K562 (cell line): Measurements from ENCODE around the gene SLC17A9. TPM values are rescaled to one million over a fixed set of nuclear protein-coding genes. Genes with fewer than 3 reads are reported as not detected.

Experiments
- ATAC-seq: fragments of 200-7000 bp; cut with Tn5 transposase; 3 replicates; pipeline ENCODE4 v1.9.1; 2020; ENCODE audit warnings: moderate library complexity
- BruUV-seq: library from RNA; stranded (reverse); fragments of 400-500 nt; replicated peaks from 2 replicates; lab custom pipeline; 2021; lab: Mats Ljungman, UMichigan
- CTCF ChIA-PET: fragments of 300-600 bp; formaldehyde crosslinking; extraction: SDS; loops from one replicate; lab custom pipeline; 2021; ENCODE audit warnings: low intra/inter-chr PET ratio; lab: Yijun Ruan, JAX
- POLR2A ChIA-PET: fragments of 300-600, 350-650 bp; sonication (Branson Sonifier 250); formaldehyde crosslinking; extraction: SDS; loops from one replicate; lab custom pipeline; 2021; ENCODE audit warnings: antibody characterized with exemption, inconsistent platforms; lab: Yijun Ruan, JAX
- DNase-seq, 4 experiments: peaks; one replicate each; pipeline versions ENCODE4 v3.0.0 to v3.0.0-alpha.2; 2011 to 2018; ENCODE audit warnings: low spot score in 3 of 4, mixed read lengths in 3 of 4; ENCODE audit errors: extremely low read depth in 1 of 4
- FAIRE-seq: peaks from 2 replicates; lab custom pipeline; 2011; peaks lifted over from hg19 to GRCh38; lab: Jason Lieb, UNC
- H2AFZ ChIP-seq: 2 replicates; pipeline ENCODE4 v1.6.0; 2011; ENCODE audit warnings: low read depth, low read length, control low read depth, inconsistent platforms
- H3K27ac ChIP-seq: fragments of 200-600 bp; 3 replicates; pipeline ENCODE4 v1.8.0; 2011; ENCODE audit warnings: low read depth, mild to moderate bottlenecking, control low read depth, inconsistent platforms, low read length, moderate library complexity, mixed read lengths; ENCODE audit errors: extremely low read depth
- H3K27me3 ChIP-seq, 2 experiments: fragments of 300-600 bp in 1 of 2; 2 replicates in 1 of 2; 3 replicates in 1 of 2; pipeline versions ENCODE4 v1.6.0 to v1.8.0; 2011; ENCODE audit warnings: inconsistent platforms in 2 of 2, low read length in 2 of 2, mild to moderate bottlenecking in 1 of 2, mixed read lengths in 1 of 2, moderate library complexity in 1 of 2; ENCODE audit not compliant: control insufficient read depth in 2 of 2, insufficient read depth in 2 of 2
- H3K36me3 ChIP-seq: fragments of 300-600 bp; 3 replicates; pipeline ENCODE4 v1.8.0; 2011; ENCODE audit warnings: mild to moderate bottlenecking, low read length, inconsistent platforms; ENCODE audit not compliant: control insufficient read depth, insufficient read depth
- H3K4me1 ChIP-seq, 2 experiments: fragments of 200-600 bp in 1 of 2; replicated peaks in 1 of 2; 2 replicates in 1 of 2; 3 replicates in 1 of 2; pipeline versions ENCODE4 v1.5.1 to v1.8.0; 2011; ENCODE audit warnings: inconsistent platforms in 2 of 2, low read length in 2 of 2, mild to moderate bottlenecking in 1 of 2, mixed read lengths in 1 of 2, moderate library complexity in 1 of 2; ENCODE audit not compliant: control insufficient read depth in 2 of 2, insufficient read depth in 2 of 2
- H3K4me2 ChIP-seq: 2 replicates; pipeline ENCODE4 v1.6.1; 2011; ENCODE audit warnings: low read length, control low read depth, inconsistent platforms, mixed read lengths; ENCODE audit not compliant: insufficient read depth
- H3K4me3 ChIP-seq: fragments of 200-600 bp; sonication (generic), shearing (Covaris generic); 2 replicates; pipeline ENCODE4 v1.5.1; 2016; ENCODE audit warnings: control low read depth, inconsistent platforms
- H3K79me2 ChIP-seq: fragments of 200-600 bp; 3 replicates; pipeline ENCODE4 v1.8.0; 2011; ENCODE audit warnings: low read length, inconsistent platforms; ENCODE audit not compliant: control insufficient read depth, insufficient read depth
- H3K9ac ChIP-seq, 2 experiments: 2 replicates each; pipeline versions ENCODE4 v1.6.0 to v1.6.1; 2011; ENCODE audit warnings: low read depth in 2 of 2, low read length in 2 of 2, control low read depth in 1 of 2, inconsistent platforms in 1 of 2, mild to moderate bottlenecking in 1 of 2, mixed read lengths in 1 of 2; ENCODE audit not compliant: insufficient read depth in 1 of 2
- H3K9me1 ChIP-seq: one replicate; pipeline ENCODE4 v1.6.0; 2011; ENCODE audit warnings: inconsistent platforms, mild to moderate bottlenecking, low read length, moderate library complexity; ENCODE audit not compliant: control insufficient read depth, insufficient read depth
- H3K9me3 ChIP-seq: replicated peaks from 2 replicates; pipeline ENCODE4 v1.5.1; 2011; ENCODE audit warnings: low read depth, low read length, inconsistent platforms; ENCODE audit not compliant: control insufficient read depth, insufficient read depth
- H4K20me1 ChIP-seq: replicated peaks from 2 replicates; pipeline ENCODE4 v1.6.1; 2011; ENCODE audit warnings: low read length, inconsistent platforms, mixed read lengths; ENCODE audit not compliant: control insufficient read depth, insufficient read depth
- BMI1 ChIP-seq: fragments of 150-350 bp; IDR thresholded peaks from 2 replicates; pipeline ENCODE4 v1.6.1; 2014; ENCODE audit warnings: low read length
- GATA2 ChIP-seq: sonication (generic); formaldehyde crosslinking; IDR thresholded peaks from 2 replicates; pipeline ENCODE4 v1.4.0; 2020; ENCODE audit warnings: mild to moderate bottlenecking, missing genetic modification reagents
- KDM4B ChIP-seq, 2 experiments: fragments of 450-650 bp in 1 of 2; sonication (generic) in 1 of 2; IDR thresholded peaks; 2 replicates each; pipeline ENCODE4 v1.6.1; 2016 to 2017; ENCODE audit warnings: borderline replicate concordance in 2 of 2, antibody characterized with exemption in 1 of 2, low read depth in 1 of 2, mild to moderate bottlenecking in 1 of 2
- RBM22 ChIP-seq: fragments of 200-400 bp; formaldehyde crosslinking; IDR thresholded peaks from 2 replicates; pipeline ENCODE4 v1.6.1; 2018; ENCODE audit warnings: low read length, low read depth; ENCODE audit not compliant: poor library complexity, severe bottlenecking
- RNF2 ChIP-seq: sonication (generic); IDR thresholded peaks from 2 replicates; pipeline ENCODE4 v1.6.1; 2016
- ZMIZ1 ChIP-seq, 2 experiments: fragments of 150-350 bp in 1 of 2; IDR thresholded peaks; 2 replicates each; pipeline ENCODE4 v1.6.1; 2012 to 2016; ENCODE audit warnings: low read depth in 2 of 2, low read length in 2 of 2, mild to moderate bottlenecking in 1 of 2, moderate library complexity in 1 of 2
- ZNF217 ChIP-seq: sonication (generic); formaldehyde crosslinking; IDR thresholded peaks from 2 replicates; pipeline ENCODE4 v1.8.0; 2022; ENCODE audit warnings: mild to moderate bottlenecking, missing genetic modification reagents
- ZNF280A ChIP-seq: fragments of 450-650 bp; IDR thresholded peaks from 2 replicates; pipeline ENCODE4 v1.6.1; 2018; ENCODE audit warnings: mild to moderate bottlenecking, low read depth; ENCODE audit not compliant: partially characterized antibody
- ZNF347 ChIP-seq: fragments of 450-650 bp; formaldehyde crosslinking; IDR thresholded peaks from 2 replicates; pipeline ENCODE4 v1.4.0; 2020; ENCODE audit warnings: low read depth, mild to moderate bottlenecking, moderate library complexity
- ZNF41 ChIP-seq: fragments of 250-450 bp; sonication (Bioruptor Pico); conservative IDR thresholded peaks from 2 replicates; pipeline ENCODE4 v1.4.0; 2020; ENCODE audit warnings: mild to moderate bottlenecking
- ZNF668 ChIP-seq: fragments of 250-450 bp; sonication (Bioruptor Pico); IDR thresholded peaks from 2 replicates; pipeline ENCODE4 v1.8.0; 2022; ENCODE audit warnings: mild to moderate bottlenecking, inconsistent platforms
- WGBS: fragments of 100-300 bp; shearing (Covaris generic); methylation state at CpG from one replicate; pipeline ENCODE4 v1.1.6; 2016; ENCODE audit warnings: low coverage, mixed read lengths; ENCODE audit not compliant: insufficient coverage; ENCODE audit errors: missing lambda C conversion rate; 5-methylcytosine and 5-hydroxymethylcytosine counted together
- in situ Hi-C: fragments of 300-500 bp; cut with MboI; formaldehyde crosslinking; loops from 4 replicates; pipeline ENCODE4 v1.15.0; 2018; ENCODE audit warnings: inconsistent platforms, mixed read lengths
- intact Hi-C: fragments of 100-400 bp; cut with micrococcal nuclease; formaldehyde crosslinking; loops from 2 replicates; pipeline ENCODE4 v1.14.2; 2022
- polyA plus RNA-seq, 8 experiments: library from polyadenylated mRNA; depleted of rRNA in 4 of 8; stranded (reverse) in 5 of 8; unstranded in 3 of 8; fragments of >200 nt; fragmentation: Nextera tagmentation in 2 of 8; fragmentation: Illumina TruSeq in 1 of 8; extraction: Ambion mirVana in 2 of 8; extraction: Trizol in 1 of 8; gene quantifications; 2 replicates each; pipeline versions ENCODE4 v1.2.1 to v1.2.3, GENCODE V29; 2011 to 2014; ENCODE audit warnings: inconsistent platforms in 1 of 8, missing spikeins in 1 of 8
- total RNA-seq, 7 experiments: library from RNA; depleted of rRNA in 6 of 7; stranded (reverse); fragments of >200 nt in 6 of 7; fragmentation: Illumina TruSeq in 2 of 7; extraction: Trizol in 2 of 7; gene quantifications; 2 replicates each; pipeline versions ENCODE4 v1.2.1 to v1.2.3, GENCODE V29; 2011 to 2021; ENCODE audit warnings: low replicate concordance in 1 of 7

The SLC17A9 gene
- total and polyA plus RNA-seq, 9 of the 15 experiments (the other 6 are each of a cell fraction or from before 2014, with no cell fraction given): 0.04 to 0.31 TPM; not detected in 7

- no peak overlapping the region for H3K4me2 ChIP-seq
- H3K9ac ChIP-seq: no peak overlapping the region; a peak in 1 of 4 replicates
- H3K79me2 ChIP-seq: peaks cover 37% of the 10 kb centered on the region
- POLR2A ChIA-PET: no interaction called here
- in situ Hi-C loops: no loop called here
- DNase-seq: no peak
- TF ChIP-seq ZNF41 (CRISPR knock-in tag): no peak
- TF ChIP-seq KDM4B (IDR thresholded peaks at IDR 0.05; ENCODE audit: borderline replicate concordance in 2 of 2, low read depth in 1 of 2): no peak
- no peak for TF ChIP-seq ZNF217
- no peak for TF ChIP-seq GATA2 (CRISPR knock-in tag)
- TF ChIP-seq ZMIZ1 (IDR thresholded peaks at IDR 0.05; ENCODE audit: low read depth in 2 of 2, low read length in 2 of 2): no peak
- TF ChIP-seq ZNF347 (CRISPR knock-in tag): no peak
- TF ChIP-seq RNF2: no peak
- TF ChIP-seq BMI1: no peak
- no peak for TF ChIP-seq ZNF280A
- no peak for TF ChIP-seq ZNF668
- no peak for TF ChIP-seq RBM22
- WGBS: 92% methylated on average over 14 of the region's 14 CpGs
- H2AFZ ChIP-seq: no peak overlapping the region
- H3K9me1 ChIP-seq: no peaks in the 10 kb centered on the region
- no TSS peak for BruUV-seq
- H3K36me3 ChIP-seq: peaks cover 85% of the 10 kb centered on the region
- H3K4me1 ChIP-seq: peaks cover 10 to 17% of the 10 kb centered on the region in 2 experiments; a peak in 4 of 5 replicates
- FAIRE-seq: no peak
- H4K20me1 ChIP-seq: peaks cover 7% of the 10 kb centered on the region; the same call in 1 of the 2 replicates
- no peak for ATAC-seq
- H3K9me3 ChIP-seq: peaks cover 2% of the 10 kb centered on the region; the same call in 1 of the 2 replicates
- no peak overlapping the region for H3K4me3 ChIP-seq
- intact Hi-C loops: no loop called here
- no peaks in the 10 kb centered on the region for H3K27me3 ChIP-seq
- CTCF ChIA-PET: no interaction called here
- H3K27ac ChIP-seq: no peak overlapping the region
Observed at GRCh38 chr20:62943396-62943795, 9.1 kb upstream of the SLC17A9 start.
